Body of pancreas (tissue), 4 donors: ENCODE results near the gene PIP5KL1.

Source experiments
- POLR2A ChIP-seq, 3 donors: fragments of 450-650 bp; IDR thresholded peaks; one replicate each; pipeline ENCODE4 v1.6.1; 2016; ENCODE audit warnings: antibody characterized with exemption in 3 of 3, mild to moderate bottlenecking in 2 of 3
- TF ChIP-seq, protein P1 (sequence below), 7 experiments: fragments of 450-650 bp in 4 of 7; fragments of 200-600 bp in 3 of 7; sonication (generic) in 3 of 7; IDR thresholded peaks; one replicate each; pipeline ENCODE4 v1.5.1; 2016 to 2019; ENCODE audit warnings: antibody characterized with exemption in 7 of 7

DNA sequence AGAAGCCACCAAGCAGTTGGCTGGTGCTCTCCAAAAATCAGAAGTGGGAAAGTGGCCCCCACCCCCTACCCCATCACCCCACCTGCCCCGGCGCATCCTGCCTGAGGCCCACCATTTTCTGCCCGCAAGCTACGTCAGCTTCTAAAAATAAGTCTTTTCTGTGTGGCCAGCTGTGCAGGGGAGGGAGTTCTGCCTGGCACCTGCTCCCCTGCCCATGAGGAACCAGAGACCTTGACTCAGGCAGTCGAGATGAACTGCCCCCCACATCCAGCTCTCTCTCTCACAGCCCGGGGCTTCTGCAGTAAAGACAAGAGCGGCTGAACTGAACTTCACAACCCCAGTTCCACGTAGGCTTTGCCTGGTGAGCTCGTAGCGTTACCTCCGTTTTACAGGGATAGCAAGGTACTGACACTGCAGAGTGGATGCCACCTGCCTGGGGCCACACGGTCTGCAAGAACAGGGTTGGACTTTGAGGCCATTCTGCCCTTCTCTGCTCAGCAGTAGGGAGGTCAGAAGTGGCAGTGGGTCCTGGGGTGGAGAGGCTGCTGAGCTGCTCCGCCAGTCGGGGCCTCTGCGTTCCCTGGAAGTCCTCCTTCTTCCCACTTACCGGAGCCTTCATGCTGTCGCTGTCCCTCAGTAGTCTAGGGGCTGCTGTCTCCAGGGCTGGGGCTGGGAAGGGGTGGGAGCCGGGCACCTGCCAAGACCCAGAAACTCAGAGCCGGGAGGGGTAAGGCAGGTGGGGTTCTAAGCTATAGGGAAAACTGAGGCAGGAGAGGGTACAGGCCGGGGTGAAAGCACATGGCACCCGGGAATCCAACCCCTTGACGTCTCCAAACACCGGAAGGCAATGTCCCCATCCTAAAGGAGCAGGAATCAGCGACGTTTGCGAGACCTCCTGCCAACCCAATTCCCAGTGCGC lies 14.5 kb downstream of the PIP5KL1 start:
- TF ChIP-seq, protein P1, sequence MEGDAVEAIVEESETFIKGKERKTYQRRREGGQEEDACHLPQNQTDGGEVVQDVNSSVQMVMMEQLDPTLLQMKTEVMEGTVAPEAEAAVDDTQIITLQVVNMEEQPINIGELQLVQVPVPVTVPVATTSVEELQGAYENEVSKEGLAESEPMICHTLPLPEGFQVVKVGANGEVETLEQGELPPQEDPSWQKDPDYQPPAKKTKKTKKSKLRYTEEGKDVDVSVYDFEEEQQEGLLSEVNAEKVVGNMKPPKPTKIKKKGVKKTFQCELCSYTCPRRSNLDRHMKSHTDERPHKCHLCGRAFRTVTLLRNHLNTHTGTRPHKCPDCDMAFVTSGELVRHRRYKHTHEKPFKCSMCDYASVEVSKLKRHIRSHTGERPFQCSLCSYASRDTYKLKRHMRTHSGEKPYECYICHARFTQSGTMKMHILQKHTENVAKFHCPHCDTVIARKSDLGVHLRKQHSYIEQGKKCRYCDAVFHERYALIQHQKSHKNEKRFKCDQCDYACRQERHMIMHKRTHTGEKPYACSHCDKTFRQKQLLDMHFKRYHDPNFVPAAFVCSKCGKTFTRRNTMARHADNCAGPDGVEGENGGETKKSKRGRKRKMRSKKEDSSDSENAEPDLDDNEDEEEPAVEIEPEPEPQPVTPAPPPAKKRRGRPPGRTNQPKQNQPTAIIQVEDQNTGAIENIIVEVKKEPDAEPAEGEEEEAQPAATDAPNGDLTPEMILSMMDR (IDR thresholded peaks at IDR 0.05): no peak
- peak; percentile 32 to 69 (median 52) for TF ChIP-seq POLR2A (IDR thresholded peaks at IDR 0.05)
